SK-N-SH treated with all-trans-retinoic acid at 6 μM for 48 hours (cell line): Measurements from ENCODE around the gene BIN1.

Experiments used
- PATZ1 ChIP-seq: fragments of 250-450 bp; sonication (Bioruptor Pico); IDR thresholded peaks from 2 replicates; pipeline ENCODE4 v1.8.0; 2020; ENCODE audit warnings: mild to moderate bottlenecking, moderate library complexity, borderline replicate concordance
- TOX ChIP-seq: fragments of 250-450 bp; sonication (Bioruptor Pico); IDR thresholded peaks from 2 replicates; pipeline ENCODE4 v1.8.0; 2021; ENCODE audit warnings: mild to moderate bottlenecking, moderate library complexity, borderline replicate concordance

GRCh38 chr2:127057371-127058245, 49.3 kb downstream of the BIN1 start:
- TF ChIP-seq TOX (CRISPR knock-in tag) = no peak
- TF ChIP-seq PATZ1 (CRISPR knock-in tag) = no peak
